Adrenal gland (tissue), 12 donors: ENCODE measurements around the gene VPS37C. TPM values are rescaled to one million over a fixed set of nuclear protein-coding genes. Genes with fewer than 3 reads are reported as not detected.
"Not testable (repeated sequence)": the region's sequence is repeated elsewhere in the genome, so short reads cannot be mapped to it uniquely, and the experiment has no call there.

Experiments
- DNase-seq, 7 donors: peaks; one replicate each; pipeline ENCODE4 v3.0.0-alpha.2; 2019 to 2020
- H3K27ac ChIP-seq, 5 donors: fragments of 200-600 bp; sonication (generic) in 4 of 5; 1 replicate in 3 of 5; 2 replicates in 2 of 5; pipeline versions ENCODE4 v1.5.1 to v1.8.0; 2016 to 2020; ENCODE audit warnings: mild to moderate bottlenecking in 1 of 5
- H3K27me3 ChIP-seq: fragments of 200-600 bp; 2 replicates; pipeline ENCODE4 v1.8.0; 2021
- H3K36me3 ChIP-seq, 2 donors: fragments of 200-600 bp; replicated peaks in 1 of 2; 1 replicate in 1 of 2; 2 replicates in 1 of 2; pipeline versions ENCODE4 v1.5.1 to v1.8.0; 2018 to 2022
- H3K4me1 ChIP-seq, 2 donors: fragments of 200-600 bp; replicated peaks in 1 of 2; 1 replicate in 1 of 2; 2 replicates in 1 of 2; pipeline versions ENCODE4 v1.5.1 to v1.8.0; 2018 to 2021
- H3K4me3 ChIP-seq, 4 donors: fragments of 200-600 bp; sonication (generic) in 3 of 4; one replicate each; pipeline ENCODE4 v1.5.1; 2016 to 2018
- H3K9me3 ChIP-seq, 3 donors: fragments of 200-600 bp; sonication (generic) in 1 of 3; replicated peaks in 1 of 3; 1 replicate in 2 of 3; 2 replicates in 1 of 3; pipeline versions ENCODE4 v1.5.1 to v1.8.0; 2016 to 2021
- POLR2A ChIP-seq, 2 donors: fragments of 450-650 bp; IDR thresholded peaks; one replicate each; pipeline ENCODE4 v1.6.1; 2017; ENCODE audit warnings: antibody characterized with exemption in 2 of 2, mild to moderate bottlenecking in 2 of 2, moderate library complexity in 1 of 2
- WGBS, 4 donors: extraction: QIAGEN DNeasy Blood & Tissue Kit in 2 of 4; methylation state at CpG; one replicate each; pipeline versions ENCODE4 v1.1.5 to v1.1.7; 2013 to 2017; 5-methylcytosine and 5-hydroxymethylcytosine counted together
- intact Hi-C, 2 donors: fragments of 100-400 bp; cut with DNase I; formaldehyde crosslinking; loops; one replicate each; pipeline versions ENCODE4 v1.14.1 to v1.15.0; 2022 to 2023
- polyA plus RNA-seq, 3 donors: library from polyadenylated mRNA; stranded (reverse); fragments of 200-250 nt in 2 of 3; fragments of 350-450 nt in 1 of 3; fragmentation: Illumina TruSeq in 1 of 3; extraction: RNeasy Lipid Tissue Mini Kit (QIAGEN cat#74804) in 1 of 3; gene quantifications; one replicate each; pipeline ENCODE4 v1.2.3, GENCODE V29; 2013 to 2014
- total RNA-seq, 9 donors: library from RNA; depleted of rRNA in 4 of 9; stranded (reverse); fragments of >200 nt in 4 of 9; fragments of 120-200 nt in 1 of 9; fragmentation: NEBNext Ultra II Directional in 1 of 9; extraction: Animal tissue kit (Norgen Biotek cat#: 25700) in 1 of 9; gene quantifications; one replicate each; pipeline versions ENCODE4 v1.1.0 to v1.2.4, GENCODE V29; 2013 to 2023
- TF ChIP-seq, protein P1 (sequence below), 6 experiments: fragments of 450-650 bp in 4 of 6; fragments of 200-600 bp in 2 of 6; sonication (generic) in 1 of 6; IDR thresholded peaks; 1 replicate in 5 of 6; 2 replicates in 1 of 6; pipeline versions ENCODE4 v1.5.1 to v1.8.0; 2016 to 2021; ENCODE audit warnings: antibody characterized with exemption in 6 of 6, mild to moderate bottlenecking in 2 of 6, moderate library complexity in 1 of 6
- donor health status: healthy with polysubstance abuse.
- donor health status: Bipolar disorder and iron deficiency.
- donor health status: DM: yes; HTN: yes; CAD: no.
- donor health status: DM: no; HTN: no; CAD: no.
- donor health status: DM: no; HTN: no; CAD: no.
- donor health status: DM: yes; HTN: yes; CAD: no.

Gene VPS37C
- total and polyA plus RNA-seq, 12 donors: 8.6 to 27.9 (median 18.5) TPM

DNA sequence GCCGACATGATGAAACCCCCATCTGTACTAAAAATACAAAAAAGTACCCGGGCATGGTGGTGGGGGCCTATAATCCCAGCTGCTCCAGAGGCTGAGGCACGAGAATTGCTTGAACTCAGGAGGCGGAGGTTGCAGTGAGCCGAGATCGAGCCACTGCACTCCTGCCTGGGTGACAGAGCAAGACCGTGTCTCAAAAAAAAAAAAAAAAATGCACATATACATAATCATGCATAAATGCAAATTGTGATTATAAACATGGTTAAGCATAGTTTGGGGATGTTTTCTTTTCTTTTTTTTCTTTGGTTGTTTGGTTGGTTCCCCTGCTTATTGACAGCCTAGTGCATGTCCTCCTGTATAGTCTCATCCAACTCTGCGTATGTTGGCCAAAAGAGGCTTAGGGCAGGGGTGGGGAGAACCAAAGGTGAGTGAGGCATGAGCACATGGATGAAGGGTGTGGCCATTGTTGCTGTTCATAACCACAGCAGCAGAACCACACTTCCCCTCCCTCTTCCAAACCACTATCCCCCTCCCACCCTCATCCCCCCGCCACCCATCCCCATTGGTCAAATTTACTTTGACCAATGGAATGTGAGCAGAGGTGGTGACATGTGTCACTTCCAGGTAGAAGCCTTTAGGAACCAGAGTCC is 6.9 kb upstream of the VPS37C start:
- Histone ChIP-seq H3K9me3 (no peaks in the 10 kb centered on the region), H3K4me1 (no peaks in the 10 kb centered on the region), H3K27me3 (no peaks in the 10 kb centered on the region), H3K4me3 (no peak overlapping the region), H3K36me3 (no peaks in the 10 kb centered on the region), H3K27ac (peak overlapping the region in 1 of 5 donors; percentile 53)
- intact Hi-C loops: no loop called here
- WGBS, 4 donors: 78 to 88% (median 85%) methylated on average over 9 of the region's 9 CpGs
- TF ChIP-seq, protein P1, sequence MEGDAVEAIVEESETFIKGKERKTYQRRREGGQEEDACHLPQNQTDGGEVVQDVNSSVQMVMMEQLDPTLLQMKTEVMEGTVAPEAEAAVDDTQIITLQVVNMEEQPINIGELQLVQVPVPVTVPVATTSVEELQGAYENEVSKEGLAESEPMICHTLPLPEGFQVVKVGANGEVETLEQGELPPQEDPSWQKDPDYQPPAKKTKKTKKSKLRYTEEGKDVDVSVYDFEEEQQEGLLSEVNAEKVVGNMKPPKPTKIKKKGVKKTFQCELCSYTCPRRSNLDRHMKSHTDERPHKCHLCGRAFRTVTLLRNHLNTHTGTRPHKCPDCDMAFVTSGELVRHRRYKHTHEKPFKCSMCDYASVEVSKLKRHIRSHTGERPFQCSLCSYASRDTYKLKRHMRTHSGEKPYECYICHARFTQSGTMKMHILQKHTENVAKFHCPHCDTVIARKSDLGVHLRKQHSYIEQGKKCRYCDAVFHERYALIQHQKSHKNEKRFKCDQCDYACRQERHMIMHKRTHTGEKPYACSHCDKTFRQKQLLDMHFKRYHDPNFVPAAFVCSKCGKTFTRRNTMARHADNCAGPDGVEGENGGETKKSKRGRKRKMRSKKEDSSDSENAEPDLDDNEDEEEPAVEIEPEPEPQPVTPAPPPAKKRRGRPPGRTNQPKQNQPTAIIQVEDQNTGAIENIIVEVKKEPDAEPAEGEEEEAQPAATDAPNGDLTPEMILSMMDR (IDR thresholded peaks at IDR 0.05): no peak
- TF ChIP-seq POLR2A (IDR thresholded peaks at IDR 0.05): no peak
- DNase-seq: no peak

DNA sequence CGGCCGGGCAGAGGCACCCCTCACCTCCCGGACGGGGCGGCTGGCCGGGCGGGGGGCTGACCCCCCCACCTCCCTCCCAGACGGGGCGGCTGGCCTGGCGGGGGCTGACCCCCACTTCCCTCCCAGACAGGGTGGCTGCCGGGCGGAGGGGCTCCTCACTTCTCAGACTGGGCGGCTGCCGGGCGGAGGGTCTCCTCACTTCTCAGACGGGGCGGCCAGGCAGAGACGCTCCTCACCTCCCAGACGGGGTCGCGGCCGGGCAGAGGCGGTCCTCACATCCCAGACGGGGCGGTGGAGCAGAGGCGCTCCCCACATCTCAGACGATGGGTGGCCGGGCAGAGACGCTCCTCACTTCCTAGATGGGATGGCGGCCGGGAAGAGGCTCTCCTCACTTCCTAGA is 5.1 kb upstream of the VPS37C start:
- H3K36me3 ChIP-seq, H3K27me3 ChIP-seq, H3K9me3 ChIP-seq, DNase-seq, H3K27ac ChIP-seq, H3K4me1 ChIP-seq, H3K4me3 ChIP-seq, intact Hi-C loops: not testable (repeated sequence)
- 85 to 89% (median 89%) methylated on average over 16 to 24 of the region's 31 CpGs; no CpG with 5 or more reads in 1 of the 4 donors for WGBS, 4 donors

DNA sequence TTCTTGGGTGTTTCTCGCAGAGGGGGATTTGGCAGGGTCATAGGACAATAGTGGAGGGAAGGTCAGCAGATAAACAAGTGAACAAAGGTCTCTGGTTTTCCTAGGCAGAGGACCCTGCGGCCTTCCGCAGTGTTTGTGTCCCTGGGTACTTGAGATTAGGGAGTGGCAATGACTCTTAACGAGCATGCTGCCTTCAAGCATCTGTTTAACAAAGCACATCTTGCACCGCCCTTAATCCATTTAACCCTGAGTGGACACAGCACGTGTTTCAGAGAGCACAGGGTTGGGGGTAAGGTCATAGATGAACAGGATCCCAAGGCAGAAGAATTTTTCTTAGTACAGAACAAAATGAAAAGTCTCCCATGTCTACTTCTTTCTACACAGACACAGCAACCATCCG is 4.6 kb upstream of the VPS37C start:
- H3K4me1 ChIP-seq, H3K27me3 ChIP-seq, H3K27ac ChIP-seq, H3K9me3 ChIP-seq, intact Hi-C loops, H3K36me3 ChIP-seq, H3K4me3 ChIP-seq, DNase-seq: not testable (repeated sequence)
- WGBS, 4 donors: 60 to 78% (median 71%) methylated on average over 1 to 3 of the region's 7 CpGs

DNA sequence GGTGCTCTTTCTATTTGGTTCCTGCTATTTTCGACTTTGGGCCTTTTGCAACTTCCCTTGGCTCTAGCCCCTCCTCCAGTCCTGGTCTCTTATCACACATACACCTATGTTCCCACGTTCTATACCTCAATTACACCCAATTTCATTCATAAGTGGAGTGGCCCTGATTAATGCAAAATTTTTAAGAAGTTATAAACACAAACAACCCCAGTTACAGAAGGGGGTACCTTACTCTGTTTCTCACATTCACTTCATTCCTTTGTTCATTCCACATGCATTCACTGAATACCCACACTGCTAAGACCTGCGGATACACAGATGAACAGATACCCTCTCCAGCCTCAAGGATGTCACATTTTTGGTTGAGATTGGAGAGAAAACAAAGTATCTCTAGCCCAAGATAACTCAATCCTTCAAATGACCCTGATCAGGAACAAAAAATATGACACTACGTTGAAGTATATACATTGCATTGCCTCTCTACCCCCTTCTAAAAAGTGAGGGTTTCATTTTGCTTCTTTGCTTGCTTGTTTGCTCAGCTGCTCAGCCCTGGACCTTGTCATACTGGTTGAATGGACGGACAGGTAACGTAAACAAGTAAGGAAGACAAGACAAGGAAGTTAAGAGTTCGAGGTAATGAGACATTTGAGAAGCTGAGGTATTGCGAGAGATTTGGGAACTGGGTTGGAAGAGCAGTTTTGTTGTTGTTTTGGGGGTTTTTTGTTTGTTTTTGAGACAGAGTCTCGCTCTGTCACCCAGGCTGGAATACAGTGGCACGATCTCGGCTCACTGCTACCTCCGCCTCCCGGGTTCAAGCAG is 3.6 kb upstream of the VPS37C start:
- no peaks in the 10 kb centered on the region for H3K36me3 ChIP-seq
- H3K27ac ChIP-seq: peak overlapping the region in 3 of 5 donors; percentile 18 to 65 (median 21)
- H3K27me3 ChIP-seq: no peaks in the 10 kb centered on the region
- no peak for TF ChIP-seq POLR2A (IDR thresholded peaks at IDR 0.05)
- TF ChIP-seq, protein P1 (IDR thresholded peaks at IDR 0.05): no peak
- no peaks in the 10 kb centered on the region for H3K9me3 ChIP-seq
- H3K4me3 ChIP-seq: no peak overlapping the region
- intact Hi-C loops: no loop called here
- peaks cover 7 to 18% of the 10 kb centered on the region in 2 donors for H3K4me1 ChIP-seq
- DNase-seq: no peak
- 77 to 82% (median 80%) methylated on average over 13 of the region's 13 CpGs for WGBS, 4 donors

DNA sequence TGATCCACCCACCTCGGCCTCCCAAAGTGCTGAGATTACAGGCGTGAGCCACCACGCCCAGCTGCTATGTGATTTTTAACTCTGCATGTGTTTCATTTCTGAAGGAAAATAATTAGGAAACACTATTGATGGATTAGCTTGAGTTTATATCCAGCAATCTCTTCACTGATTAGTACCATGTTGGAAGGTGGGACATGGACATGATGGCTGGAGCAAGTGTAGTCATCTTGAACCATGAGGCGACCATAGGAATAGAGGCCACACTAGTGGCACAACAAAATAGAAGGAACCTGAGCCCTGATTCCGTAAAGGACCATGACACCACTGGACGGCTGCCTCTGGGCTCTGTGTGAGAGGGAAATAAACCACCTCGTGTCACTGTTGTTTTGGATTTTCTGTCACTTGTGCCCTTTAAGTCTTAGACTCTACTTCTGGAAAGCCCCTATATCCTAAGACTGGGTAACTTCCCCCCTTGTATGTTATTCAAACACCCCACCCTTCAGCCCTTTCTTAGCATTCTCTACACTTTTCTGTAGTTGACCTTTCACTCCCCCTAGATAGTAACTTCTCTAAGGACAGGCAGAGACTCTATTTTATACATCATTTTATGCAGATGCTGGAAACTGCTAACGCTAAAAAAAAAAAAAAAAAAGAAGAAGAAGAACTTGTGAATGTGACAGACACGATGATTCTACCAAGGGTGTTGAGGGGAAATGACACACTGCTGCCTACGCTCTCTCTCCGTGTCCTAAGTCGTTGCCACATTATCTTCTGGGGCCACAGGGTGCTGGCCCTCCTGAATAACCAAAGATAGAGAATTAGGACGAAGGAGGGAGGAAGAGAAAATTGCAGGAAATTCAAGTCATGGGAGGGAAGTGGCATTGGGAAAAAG is 2.7 kb upstream of the VPS37C start:
- Histone ChIP-seq H3K4me3 (no peak overlapping the region), H3K27ac (peak overlapping the region in 3 of 5 donors; percentile 18 to 65 (median 21)), H3K4me1 (peaks cover 14 to 27% of the 10 kb centered on the region in 2 donors), H3K9me3 (no peaks in the 10 kb centered on the region), H3K36me3 (no peaks in the 10 kb centered on the region), H3K27me3 (no peaks in the 10 kb centered on the region)
- WGBS, 4 donors: 69 to 79% (median 73%) methylated on average over 13 of the region's 13 CpGs
- peak in 2 of 7 donors; percentile 38 for DNase-seq
- intact Hi-C loops: no loop called here
- no peak for TF ChIP-seq POLR2A (IDR thresholded peaks at IDR 0.05)
- TF ChIP-seq, protein P1 (IDR thresholded peaks at IDR 0.05): no peak
